ENCODE results near the gene CLEC19A.

The CLEC19A gene

GRCh38 chr16:19238406-19238805, 47.1 kb upstream of the CLEC19A start:
- H3K36me3 ChIP-seq (ENCODE audit: low read length): no peaks in the 10 kb centered on the region
- H3K9me2 ChIP-seq (replicated peaks; ENCODE audit: insufficient read depth, low read length): no peaks in the 10 kb centered on the region

GRCh38 chr16:19239511-19240155, 45.9 kb upstream of the CLEC19A start:
- Histone ChIP-seq H3K36me3 (ENCODE audit: low read length) (no peaks in the 10 kb centered on the region), H3K9ac (ENCODE audit: low read length) (no peak overlapping the region), H3K4me2 (ENCODE audit: low read depth, low read length, poor library complexity, severe bottlenecking) (no peak overlapping the region), H2AFZ (ENCODE audit: low read depth, low read length, severe bottlenecking) (no peak overlapping the region), H3K27me3 (ENCODE audit: low read length) (no peaks in the 10 kb centered on the region), H3F3A (ENCODE audit: insufficient read depth) (no peaks in the 10 kb centered on the region), H3K9me3 (ENCODE audit: insufficient read depth, low read length) (peaks cover 26% of the 10 kb centered on the region; the same call in 1 of the 2 replicates), H3K9me2 (replicated peaks; ENCODE audit: insufficient read depth, low read length) (no peaks in the 10 kb centered on the region), H3K79me2 (ENCODE audit: insufficient read depth, low read length) (no peaks in the 10 kb centered on the region), H3K4me3 (ENCODE audit: insufficient read depth, low read length, poor library complexity, severe bottlenecking) (no peak overlapping the region), H3K27ac (ENCODE audit: low read depth, low read length) (no peak overlapping the region), H4K20me1 (ENCODE audit: low read depth, low read length) (no peaks in the 10 kb centered on the region)
- TF ChIP-seq EZH2phosphoT487 (conservative IDR thresholded peaks at IDR 0.05; ENCODE audit: low read length) (no peak), CTCF (IDR thresholded peaks at IDR 0.05; ENCODE audit: insufficient read depth, low read length, poor library complexity, severe bottlenecking) (no peak)

More at GRCh38 chr16:19238406-19238805, 47.1 kb upstream of the CLEC19A start:
- Histone ChIP-seq H3K4me2 (ENCODE audit: low read depth, low read length, poor library complexity, severe bottlenecking) (no peak overlapping the region), H3K27me3 (ENCODE audit: low read length) (no peaks in the 10 kb centered on the region), H4K20me1 (ENCODE audit: low read depth, low read length) (no peaks in the 10 kb centered on the region), H3K79me2 (ENCODE audit: insufficient read depth, low read length) (no peaks in the 10 kb centered on the region), H3K9ac (ENCODE audit: low read length) (no peak overlapping the region), H2AFZ (ENCODE audit: low read depth, low read length, severe bottlenecking) (no peak overlapping the region), H3F3A (ENCODE audit: insufficient read depth) (no peaks in the 10 kb centered on the region), H3K27ac (ENCODE audit: low read depth, low read length) (no peak overlapping the region), H3K9me3 (ENCODE audit: insufficient read depth, low read length) (peaks cover 27% of the 10 kb centered on the region; the same call in 1 of the 2 replicates), H3K4me3 (ENCODE audit: insufficient read depth, low read length, poor library complexity, severe bottlenecking) (no peak overlapping the region)
- TF ChIP-seq EZH2phosphoT487 (conservative IDR thresholded peaks at IDR 0.05; ENCODE audit: low read length): no peak
- no peak for TF ChIP-seq CTCF (IDR thresholded peaks at IDR 0.05; ENCODE audit: insufficient read depth, low read length, poor library complexity, severe bottlenecking)

GRCh38 chr16:19240494-19240893, 45.0 kb upstream of the CLEC19A start:
- no peak overlapping the region for H3K9ac ChIP-seq (ENCODE audit: low read length)
- H3K27ac ChIP-seq (ENCODE audit: low read depth, low read length): no peak overlapping the region
- no peak for TF ChIP-seq CTCF (IDR thresholded peaks at IDR 0.05; ENCODE audit: insufficient read depth, low read length, poor library complexity, severe bottlenecking)
- TF ChIP-seq EZH2phosphoT487 (conservative IDR thresholded peaks at IDR 0.05; ENCODE audit: low read length): no peak
- H3K4me3 ChIP-seq (ENCODE audit: insufficient read depth, low read length, poor library complexity, severe bottlenecking): no peak overlapping the region
- H3K9me3 ChIP-seq (ENCODE audit: insufficient read depth, low read length): peaks cover 19% of the 10 kb centered on the region; the same call in 1 of the 2 replicates
- H3K27me3 ChIP-seq (ENCODE audit: low read length): no peaks in the 10 kb centered on the region
- H3F3A ChIP-seq (ENCODE audit: insufficient read depth): no peaks in the 10 kb centered on the region
- H3K79me2 ChIP-seq (ENCODE audit: insufficient read depth, low read length): no peaks in the 10 kb centered on the region
- no peaks in the 10 kb centered on the region for H3K9me2 ChIP-seq (replicated peaks; ENCODE audit: insufficient read depth, low read length)
- H3K4me2 ChIP-seq (ENCODE audit: low read depth, low read length, poor library complexity, severe bottlenecking): no peak overlapping the region
- H4K20me1 ChIP-seq (ENCODE audit: low read depth, low read length): no peaks in the 10 kb centered on the region
- no peak overlapping the region for H2AFZ ChIP-seq (ENCODE audit: low read depth, low read length, severe bottlenecking)
- no peaks in the 10 kb centered on the region for H3K36me3 ChIP-seq (ENCODE audit: low read length)
